ENCODE results near the gene FCER2. TPM values are rescaled to one million over a fixed set of nuclear protein-coding genes. Genes with fewer than 3 reads are reported as not detected.

FCER2 gene
- polyA plus RNA-seq, 3 donors, result 1.1 to 4.1 (median 2.1) TPM

GRCh38 chr19:7681340-7682174 lies 20.4 kb downstream of the FCER2 start:
- Mint-ChIP-seq H3K27ac (peak overlapping the region; percentile 93 to 98 (median 96)), H3K36me3 (peaks cover 21 to 48% of the 10 kb centered on the region in 2 donors), H3K4me3 (peak overlapping the region; percentile 89 to 92), H3K27me3 (ENCODE audit: low read depth in 3 of 3) (peaks cover 0 to 4% (median 3%) of the 10 kb centered on the region in 3 donors), H3K9me3 (no peaks in the 10 kb centered on the region), H3K4me1 (peaks cover 58% of the 10 kb centered on the region)
- Histone ChIP-seq H3K27ac (ENCODE audit: low read depth in 1 of 2, low read length in 2 of 2) (peak overlapping the region; percentile 96), H3K36me3 (replicated peaks in 1 of 2; ENCODE audit: control insufficient read depth in 1 of 2, insufficient read depth in 2 of 2, low read length in 2 of 2) (peaks cover 12 to 31% of the 10 kb centered on the region in 2 donors), H3K4me2 (replicated peaks; ENCODE audit: extremely low read depth, low read length, poor library complexity, severe bottlenecking) (peak overlapping the region; percentile 97), H3K27me3 (ENCODE audit: control insufficient read depth in 2 of 2, insufficient read depth in 2 of 2, low read length in 2 of 2) (no peaks in the 10 kb centered on the region), H3K9ac (ENCODE audit: insufficient read depth, low read length, poor library complexity, severe bottlenecking) (peak overlapping the region; percentile 98), H3K79me2 (ENCODE audit: insufficient read depth, low read length) (peaks cover 82% of the 10 kb centered on the region), H3K4me1 (ENCODE audit: control insufficient read depth in 1 of 2, insufficient read depth in 2 of 2, low read length in 2 of 2) (peaks cover 50 to 62% of the 10 kb centered on the region in 2 donors), H3K4me3 (replicated peaks in 1 of 3; ENCODE audit: low read depth in 2 of 3, low read length in 3 of 3) (peak overlapping the region; percentile 95 to 99 (median 96)), H3K9me3 (replicated peaks in 1 of 2; ENCODE audit: control insufficient read depth in 1 of 2, insufficient read depth in 1 of 2, low read length in 2 of 2) (no peaks in the 10 kb centered on the region), H2AFZ (ENCODE audit: insufficient read depth, low read depth, low read length, poor library complexity, severe bottlenecking) (peak overlapping the region; percentile 68), H4K20me1 (ENCODE audit: insufficient read depth, low read length) (peaks cover 30% of the 10 kb centered on the region)
- WGBS (ENCODE audit: insufficient coverage), result 1% methylated on average over 38 of the region's 43 CpGs
- TF ChIP-seq CTCF (IDR thresholded peaks at IDR 0.05), result peak; percentile 64
- peak; percentile 93 to 95 (median 95) for DNase-seq
- intact Hi-C loops (cut with micrococcal nuclease), result loop anchor here (2.0 to 5.0 kb wide), 4 partner anchors 34 to 117 kb away; partner anchors contain the start of gene STXBP2 (in 1 of the 2)

DNA sequence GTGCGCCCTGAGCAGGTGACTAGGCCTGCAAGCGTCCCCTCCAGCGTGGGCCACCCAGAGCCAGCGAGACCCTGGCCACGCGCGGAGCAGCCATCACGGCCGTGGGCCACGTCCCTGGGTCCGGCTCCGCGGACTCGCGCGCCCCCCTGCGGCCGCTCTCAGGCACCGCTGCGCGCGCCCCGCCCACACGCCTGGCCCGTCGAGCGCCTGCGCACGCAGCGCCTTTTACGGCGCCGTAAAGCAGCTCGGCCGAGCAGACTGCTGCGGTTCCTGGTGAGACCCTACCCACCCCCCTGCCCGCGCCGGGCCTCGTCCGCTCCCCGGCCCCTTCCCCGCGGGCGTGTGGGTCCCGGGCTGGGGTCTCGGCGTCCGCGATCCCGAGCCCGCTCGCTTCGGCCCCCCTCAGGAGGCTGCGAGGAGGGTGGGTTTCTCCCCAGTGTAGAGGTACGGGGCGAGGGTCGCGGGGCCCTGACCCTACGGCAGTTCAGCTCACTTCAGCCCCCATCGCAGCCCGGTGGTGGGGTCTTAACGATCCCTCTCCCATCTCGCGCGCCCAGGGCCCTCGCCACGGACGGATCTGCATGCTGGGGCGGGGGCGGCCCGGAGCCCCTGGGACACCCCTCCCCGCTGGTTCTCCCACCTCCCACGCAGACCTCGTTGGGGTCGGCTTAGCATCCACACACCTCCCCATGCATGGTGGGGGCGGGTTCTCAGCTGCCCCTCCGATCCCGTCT lies 21.2 kb downstream of the FCER2 start, which contains the start of gene TRAPPC5:
Gene TRAPPC5 (plus strand): TSS at position 228 of the 734 bp plus-strand sequence. CDS start 1,421 bp downstream, outside the sequence.
- WGBS (ENCODE audit: insufficient coverage), result under 1% methylated on average over 59 of the region's 79 CpGs
- peak; percentile 95 for TF ChIP-seq CTCF (IDR thresholded peaks at IDR 0.05)
- Histone ChIP-seq H3K79me2 (ENCODE audit: insufficient read depth, low read length) (peaks cover 90% of the 10 kb centered on the region), H3K27me3 (ENCODE audit: control insufficient read depth in 2 of 2, insufficient read depth in 2 of 2, low read length in 2 of 2) (no peaks in the 10 kb centered on the region), H3K27ac (ENCODE audit: low read depth in 1 of 2, low read length in 2 of 2) (peak within 1 kb of the TSS; percentile 96), H3K4me3 (replicated peaks in 1 of 3; ENCODE audit: low read depth in 2 of 3, low read length in 3 of 3) (peak within 1 kb of the TSS; percentile 95 to 99 (median 96)), H3K36me3 (replicated peaks in 1 of 2; ENCODE audit: control insufficient read depth in 1 of 2, insufficient read depth in 2 of 2, low read length in 2 of 2) (peaks cover 12 to 30% of the 10 kb centered on the region in 2 donors), H4K20me1 (ENCODE audit: insufficient read depth, low read length) (peaks cover 30% of the 10 kb centered on the region), H3K4me1 (ENCODE audit: control insufficient read depth in 1 of 2, insufficient read depth in 2 of 2, low read length in 2 of 2) (peaks cover 58 to 70% of the 10 kb centered on the region in 2 donors), H3K4me2 (replicated peaks; ENCODE audit: extremely low read depth, low read length, poor library complexity, severe bottlenecking) (peak within 1 kb of the TSS; percentile 97), H3K9me3 (replicated peaks in 1 of 2; ENCODE audit: control insufficient read depth in 1 of 2, insufficient read depth in 1 of 2, low read length in 2 of 2) (no peaks in the 10 kb centered on the region), H2AFZ (ENCODE audit: insufficient read depth, low read depth, low read length, poor library complexity, severe bottlenecking) (peak within 1 kb of the TSS; percentile 68), H3K9ac (ENCODE audit: insufficient read depth, low read length, poor library complexity, severe bottlenecking) (peak within 1 kb of the TSS; percentile 98)
- DNase-seq, result peak; percentile 85 to 89 (median 89)
- intact Hi-C loops (cut with micrococcal nuclease), result loop anchor here (2.0 to 5.0 kb wide), 4 partner anchors 33 to 118 kb away; partner anchors contain the start of gene STXBP2 (in 1 of the 2)
- Mint-ChIP-seq H3K9me3 (no peaks in the 10 kb centered on the region), H3K4me1 (peaks cover 61% of the 10 kb centered on the region), H3K4me3 (peak within 1 kb of the TSS; percentile 89 to 92), H3K27ac (peak within 1 kb of the TSS; percentile 95 to 99 (median 98)), H3K36me3 (peaks cover 20 to 44% of the 10 kb centered on the region in 2 donors), H3K27me3 (ENCODE audit: low read depth in 3 of 3) (peaks cover 0 to 2% (median 0%) of the 10 kb centered on the region in 3 donors)
